Trophoblast cell (in vitro differentiated cells and primary cell): Measurements from ENCODE around the gene TXNL1.
A peak's percentile ranks its signal among the peaks of the same experiment; 100 is the strongest.

Source experiments
- DNase-seq, 2 donors: peaks; one replicate each; pipeline ENCODE4 v3.0.0-alpha.2; 2016
- H2AFZ ChIP-seq: 2 replicates; pipeline ENCODE4 v1.6.1; 2013; ENCODE audit warnings: low read length, moderate library complexity, mild to moderate bottlenecking; ENCODE audit not compliant: insufficient read depth, poor library complexity
- H2AK5ac ChIP-seq: 2 replicates; pipeline ENCODE4 v1.6.1; 2013; ENCODE audit warnings: mild to moderate bottlenecking, low read length
- H2BK120ac ChIP-seq: 2 replicates; pipeline ENCODE4 v1.6.1; 2013; ENCODE audit warnings: low read length, mild to moderate bottlenecking, moderate library complexity; ENCODE audit not compliant: insufficient read depth, poor library complexity
- H2BK12ac ChIP-seq: 2 replicates; pipeline ENCODE4 v1.6.1; 2013; ENCODE audit warnings: mild to moderate bottlenecking, low read length, moderate library complexity
- H2BK5ac ChIP-seq: 2 replicates; pipeline ENCODE4 v1.6.1; 2013; ENCODE audit warnings: low read length, low read depth, moderate library complexity, mild to moderate bottlenecking; ENCODE audit not compliant: poor library complexity
- H3K14ac ChIP-seq: 2 replicates; pipeline ENCODE4 v1.6.1; 2013; ENCODE audit warnings: mild to moderate bottlenecking, low read length
- H3K18ac ChIP-seq: 2 replicates; pipeline ENCODE4 v1.6.1; 2013; ENCODE audit warnings: mild to moderate bottlenecking, low read length
- H3K23ac ChIP-seq: 2 replicates; pipeline ENCODE4 v1.6.1; 2013; ENCODE audit warnings: low read length
- H3K27ac ChIP-seq: 2 replicates; pipeline ENCODE4 v1.5.1; 2013; ENCODE audit warnings: low read depth, mild to moderate bottlenecking, inconsistent platforms, low read length, moderate library complexity
- H3K27me3 ChIP-seq: 2 replicates; pipeline ENCODE4 v1.6.1; 2013; ENCODE audit warnings: inconsistent platforms, mild to moderate bottlenecking, low read length, moderate library complexity; ENCODE audit not compliant: insufficient read depth
- H3K36me3 ChIP-seq, 2 experiments: 1 replicate in 1 of 2; 2 replicates in 1 of 2; pipeline ENCODE4 v1.6.1; 2013; ENCODE audit warnings: low read length in 2 of 2, mild to moderate bottlenecking in 2 of 2, moderate library complexity in 1 of 2; ENCODE audit not compliant: insufficient read depth in 2 of 2, control insufficient read depth in 1 of 2
- H3K4ac ChIP-seq: 2 replicates; pipeline ENCODE4 v1.6.1; 2013; ENCODE audit warnings: low read depth, mild to moderate bottlenecking, low read length, moderate library complexity
- H3K4me1 ChIP-seq, 2 experiments: 1 replicate in 1 of 2; 2 replicates in 1 of 2; pipeline ENCODE4 v1.6.1; 2013; ENCODE audit warnings: low read length in 2 of 2, mild to moderate bottlenecking in 2 of 2, moderate library complexity in 1 of 2; ENCODE audit not compliant: insufficient read depth in 2 of 2, control insufficient read depth in 1 of 2
- H3K4me2 ChIP-seq: 2 replicates; pipeline ENCODE4 v1.6.1; 2013; ENCODE audit warnings: inconsistent platforms, mild to moderate bottlenecking, low read length, moderate library complexity
- H3K4me3 ChIP-seq: 2 replicates; pipeline ENCODE4 v1.5.1; 2013; ENCODE audit warnings: mild to moderate bottlenecking, low read depth, low read length, inconsistent platforms
- H3K79me1 ChIP-seq: one replicate; pipeline ENCODE4 v1.6.1; 2013; ENCODE audit warnings: low read length
- H3K79me2 ChIP-seq: 2 replicates; pipeline ENCODE4 v1.6.1; 2013; ENCODE audit warnings: low read length, mild to moderate bottlenecking; ENCODE audit not compliant: control insufficient read depth, insufficient read depth, poor library complexity
- H3K9ac ChIP-seq: 2 replicates; pipeline ENCODE4 v1.6.1; 2013; ENCODE audit warnings: mild to moderate bottlenecking, low read length
- H3K9me3 ChIP-seq: 2 replicates; pipeline ENCODE4 v1.6.1; 2013; ENCODE audit warnings: low read depth, mild to moderate bottlenecking, control low read depth, inconsistent platforms, low read length; ENCODE audit not compliant: insufficient read depth
- H4K12ac ChIP-seq: 2 replicates; pipeline ENCODE4 v1.6.1; 2013; ENCODE audit warnings: low read depth, mild to moderate bottlenecking, low read length, moderate library complexity
- H4K8ac ChIP-seq: 2 replicates; pipeline ENCODE4 v1.6.1; 2013; ENCODE audit warnings: low read depth, mild to moderate bottlenecking, low read length, moderate library complexity
- H4K91ac ChIP-seq: one replicate; pipeline ENCODE4 v1.6.1; 2013; ENCODE audit warnings: low read depth, mild to moderate bottlenecking, low read length, moderate library complexity
- WGBS: extraction: QIAGEN DNeasy Blood & Tissue Kit; methylation state at CpG from one replicate; pipeline ENCODE4 v1.1.7; 2013; ENCODE audit warnings: missing lambda C conversion rate; ENCODE audit not compliant: insufficient read length, insufficient coverage; ENCODE audit errors: extremely low coverage; 5-methylcytosine and 5-hydroxymethylcytosine counted together

The TXNL1 gene

GRCh38 chr18:56570978-56571377 lies 67.4 kb downstream of the TXNL1 start:
- Histone ChIP-seq H2AK5ac (no peak overlapping the region), H4K8ac (no peak overlapping the region), H3K4me3 (no peak overlapping the region), H2BK12ac (no peak overlapping the region), H3K23ac (no peak overlapping the region), H3K79me1 (no peaks in the 10 kb centered on the region), H3K36me3 (no peaks in the 10 kb centered on the region), H3K4me2 (no peak overlapping the region), H3K18ac (no peak overlapping the region), H2BK5ac (no peak overlapping the region), H3K79me2 (no peaks in the 10 kb centered on the region), H3K27me3 (no peaks in the 10 kb centered on the region), H3K9ac (no peak overlapping the region), H3K14ac (no peak overlapping the region), H4K91ac (no peak overlapping the region), H4K12ac (no peak overlapping the region), H2AFZ (no peak overlapping the region), H3K27ac (no peak overlapping the region), H3K4ac (no peak overlapping the region), H3K9me3 (no peaks in the 10 kb centered on the region), H3K4me1 (peaks cover 0 to 4% of the 10 kb centered on the region in 2 experiments), H2BK120ac (no peak overlapping the region)
- no peak for DNase-seq
- no CpG with 5 or more reads among the region's 3 CpGs for WGBS

DNA sequence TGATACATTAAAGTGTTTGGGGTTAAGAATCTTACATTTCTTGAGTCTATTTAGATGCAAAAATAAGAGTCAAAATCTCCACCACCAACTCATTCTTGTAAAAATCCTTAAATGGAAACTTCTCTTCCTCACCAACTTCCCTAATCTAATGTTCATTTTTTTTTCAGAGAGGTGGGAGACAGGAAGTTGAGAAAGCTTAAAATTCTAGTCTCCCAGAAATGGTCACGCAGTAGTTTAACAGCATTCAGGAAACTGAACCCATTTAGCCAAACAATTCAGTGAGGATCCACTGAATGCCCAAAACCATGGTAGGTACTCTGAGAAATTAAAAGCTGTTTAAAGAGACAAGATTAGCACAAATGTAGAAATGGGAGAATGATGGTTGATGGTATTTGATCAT lies 69.0 kb downstream of the TXNL1 start:
- H2AK5ac ChIP-seq, result no peak overlapping the region
- H2AFZ ChIP-seq, result no peak overlapping the region
- no peak overlapping the region for H2BK5ac ChIP-seq
- H4K91ac ChIP-seq, result no peak overlapping the region
- no peak overlapping the region for H3K14ac ChIP-seq
- no peaks in the 10 kb centered on the region for H3K79me2 ChIP-seq
- no peaks in the 10 kb centered on the region for H3K9me3 ChIP-seq
- no peaks in the 10 kb centered on the region for H3K27me3 ChIP-seq
- H3K4me3 ChIP-seq, result no peak overlapping the region
- H2BK120ac ChIP-seq, result no peak overlapping the region
- no peaks in the 10 kb centered on the region for H3K36me3 ChIP-seq
- H3K18ac ChIP-seq, result no peak overlapping the region
- H3K23ac ChIP-seq, result no peak overlapping the region
- no peak overlapping the region for H3K4me2 ChIP-seq
- H3K79me1 ChIP-seq, result no peaks in the 10 kb centered on the region
- H3K27ac ChIP-seq, result no peak overlapping the region
- whole genome bisulfite sequencing, result no CpG with 5 or more reads among the region's 1 CpG
- no peak overlapping the region for H4K12ac ChIP-seq
- H4K8ac ChIP-seq, result no peak overlapping the region
- no peak for DNase-seq
- H3K4me1 ChIP-seq, result no peaks in the 10 kb centered on the region
- no peak overlapping the region for H2BK12ac ChIP-seq
- H3K9ac ChIP-seq, result no peak overlapping the region
- H3K4ac ChIP-seq, result no peak overlapping the region

GRCh38 chr18:56568986-56569385 lies 69.4 kb downstream of the TXNL1 start:
- no peak overlapping the region for H2BK12ac ChIP-seq

GRCh38 chr18:56565551-56566345 lies 72.6 kb downstream of the TXNL1 start:
- Histone ChIP-seq H3K4me1 (no peaks in the 10 kb centered on the region), H3K4me3 (no peak overlapping the region), H4K12ac (no peak overlapping the region), H2BK12ac (no peak overlapping the region), H2AK5ac (no peak overlapping the region), H3K9me3 (no peaks in the 10 kb centered on the region), H3K4me2 (no peak overlapping the region), H3K4ac (no peak overlapping the region), H2BK5ac (no peak overlapping the region), H3K79me1 (no peaks in the 10 kb centered on the region), H4K8ac (no peak overlapping the region), H3K36me3 (no peaks in the 10 kb centered on the region), H4K91ac (no peak overlapping the region), H3K79me2 (no peaks in the 10 kb centered on the region), H2AFZ (no peak overlapping the region), H3K18ac (no peak overlapping the region), H3K9ac (no peak overlapping the region), H3K14ac (no peak overlapping the region), H3K23ac (no peak overlapping the region), H3K27me3 (no peaks in the 10 kb centered on the region), H3K27ac (no peak overlapping the region), H2BK120ac (no peak overlapping the region)
- DNase-seq, result peak; percentile 37 to 80
- WGBS, result no CpG with 5 or more reads among the region's 5 CpGs

More at GRCh38 chr18:56568986-56569385, 69.4 kb downstream of the TXNL1 start:
- H2AFZ ChIP-seq, result no peak overlapping the region
- no peaks in the 10 kb centered on the region for H3K27me3 ChIP-seq
- no peak overlapping the region for H3K27ac ChIP-seq
- no peak overlapping the region for H4K8ac ChIP-seq
- no peak overlapping the region for H3K9ac ChIP-seq
- no peak overlapping the region for H2BK120ac ChIP-seq
- no peak overlapping the region for H3K4ac ChIP-seq
- no peak overlapping the region for H3K18ac ChIP-seq
- no CpG with 5 or more reads among the region's 4 CpGs for WGBS
- no peaks in the 10 kb centered on the region for H3K79me2 ChIP-seq
- peak in 1 of 2 donors; percentile 18 for DNase-seq
- no peaks in the 10 kb centered on the region for H3K36me3 ChIP-seq
- H2AK5ac ChIP-seq, result no peak overlapping the region
- H3K14ac ChIP-seq, result no peak overlapping the region
- no peak overlapping the region for H3K4me3 ChIP-seq
- no peaks in the 10 kb centered on the region for H3K79me1 ChIP-seq
- H2BK5ac ChIP-seq, result no peak overlapping the region
- H4K12ac ChIP-seq, result no peak overlapping the region
- H3K9me3 ChIP-seq, result no peaks in the 10 kb centered on the region
- H3K4me1 ChIP-seq, result no peaks in the 10 kb centered on the region
- H4K91ac ChIP-seq, result no peak overlapping the region
- H3K4me2 ChIP-seq, result no peak overlapping the region
- H3K23ac ChIP-seq, result no peak overlapping the region
